Neural crest cell (in vitro differentiated cells): Measurements from ENCODE around the gene FAM234A. TPM values are rescaled to one million over a fixed set of nuclear protein-coding genes. Genes with fewer than 3 reads are reported as not detected.

Source experiments
- DNase-seq: peaks from one replicate; pipeline ENCODE4 v3.0.0; 2021; ENCODE audit warnings: low read depth, mixed read lengths, low spot score
- H3K27ac Mint-ChIP-seq: one replicate; pipeline ENCODE4 v1.8.0; 2021; ENCODE audit warnings: mild to moderate bottlenecking, mixed read lengths; ENCODE audit not compliant: unreplicated experiment
- H3K27me3 Mint-ChIP-seq: 2 replicates; pipeline ENCODE4 v1.8.0; 2021; ENCODE audit warnings: low read depth, mild to moderate bottlenecking, mixed read lengths
- H3K36me3 Mint-ChIP-seq: 2 replicates; pipeline ENCODE4 v1.8.0; 2021; ENCODE audit warnings: low read depth, mild to moderate bottlenecking, mixed read lengths
- H3K4me1 Mint-ChIP-seq: 2 replicates; pipeline ENCODE4 v1.8.0; 2021; ENCODE audit warnings: mixed read lengths
- H3K4me3 Mint-ChIP-seq: one replicate; pipeline ENCODE4 v1.8.0; 2021; ENCODE audit warnings: mild to moderate bottlenecking, mixed read lengths
- H3K9me3 Mint-ChIP-seq: 2 replicates; pipeline ENCODE4 v1.8.0; 2021; ENCODE audit warnings: mixed read lengths
- total RNA-seq: library from RNA; stranded (reverse); gene quantifications from 2 replicates; pipeline ENCODE4 v1.2.1, GENCODE V29; 2021
- TF ChIP-seq, protein P1 (sequence below): fragments of 200-600 bp; sonication (generic); conservative IDR thresholded peaks from 2 replicates; pipeline ENCODE4 v1.5.0; 2021; ENCODE audit warnings: antibody characterized with exemption, mild to moderate bottlenecking

The FAM234A gene
- total RNA-seq, 1 donor from 2014 or later: 97.8 TPM

GRCh38 chr16:311725-312124, 77.1 kb downstream of the FAM234A start:
- no peaks in the 10 kb centered on the region for H3K9me3 Mint-ChIP-seq
- H3K4me3 Mint-ChIP-seq: no peak overlapping the region
- H3K27ac Mint-ChIP-seq: no peak overlapping the region
- TF ChIP-seq, protein P1, sequence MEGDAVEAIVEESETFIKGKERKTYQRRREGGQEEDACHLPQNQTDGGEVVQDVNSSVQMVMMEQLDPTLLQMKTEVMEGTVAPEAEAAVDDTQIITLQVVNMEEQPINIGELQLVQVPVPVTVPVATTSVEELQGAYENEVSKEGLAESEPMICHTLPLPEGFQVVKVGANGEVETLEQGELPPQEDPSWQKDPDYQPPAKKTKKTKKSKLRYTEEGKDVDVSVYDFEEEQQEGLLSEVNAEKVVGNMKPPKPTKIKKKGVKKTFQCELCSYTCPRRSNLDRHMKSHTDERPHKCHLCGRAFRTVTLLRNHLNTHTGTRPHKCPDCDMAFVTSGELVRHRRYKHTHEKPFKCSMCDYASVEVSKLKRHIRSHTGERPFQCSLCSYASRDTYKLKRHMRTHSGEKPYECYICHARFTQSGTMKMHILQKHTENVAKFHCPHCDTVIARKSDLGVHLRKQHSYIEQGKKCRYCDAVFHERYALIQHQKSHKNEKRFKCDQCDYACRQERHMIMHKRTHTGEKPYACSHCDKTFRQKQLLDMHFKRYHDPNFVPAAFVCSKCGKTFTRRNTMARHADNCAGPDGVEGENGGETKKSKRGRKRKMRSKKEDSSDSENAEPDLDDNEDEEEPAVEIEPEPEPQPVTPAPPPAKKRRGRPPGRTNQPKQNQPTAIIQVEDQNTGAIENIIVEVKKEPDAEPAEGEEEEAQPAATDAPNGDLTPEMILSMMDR: no peak
- H3K4me1 Mint-ChIP-seq: peaks cover 5% of the 10 kb centered on the region
- no peak for DNase-seq
- H3K27me3 Mint-ChIP-seq: no peaks in the 10 kb centered on the region
- no peaks in the 10 kb centered on the region for H3K36me3 Mint-ChIP-seq

GRCh38 chr16:314351-314750, 79.7 kb downstream of the FAM234A start:
- Mint-ChIP-seq H3K9me3 (no peaks in the 10 kb centered on the region), H3K4me1 (peaks cover 22% of the 10 kb centered on the region), H3K4me3 (no peak overlapping the region), H3K27me3 (no peaks in the 10 kb centered on the region), H3K27ac (no peak overlapping the region), H3K36me3 (no peaks in the 10 kb centered on the region)
- TF ChIP-seq, protein P1: no peak
- no peak for DNase-seq

DNA sequence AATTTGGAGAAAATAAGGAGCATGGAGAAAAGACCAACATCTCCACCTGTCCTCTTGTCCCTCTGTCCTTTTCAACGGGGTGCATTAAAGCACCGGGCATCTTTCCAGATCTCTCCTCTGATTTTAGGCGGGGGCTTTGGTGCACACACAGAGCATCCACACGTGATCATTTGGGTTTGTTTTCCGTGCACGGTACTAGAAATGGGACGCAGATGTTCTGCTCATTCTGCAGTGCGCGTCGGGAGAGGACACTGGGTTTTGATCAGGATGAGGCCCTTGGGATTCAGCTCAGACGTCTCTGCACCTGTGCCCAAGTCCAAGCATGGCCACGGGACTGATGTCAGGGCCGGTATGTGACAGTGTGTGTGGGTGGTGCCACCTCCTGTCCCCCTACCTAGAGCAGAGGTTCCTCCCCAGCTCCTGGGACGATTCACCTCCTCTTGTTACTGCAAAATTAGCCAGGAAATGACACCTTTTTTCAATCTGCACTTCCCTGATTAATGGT, 80.2 kb downstream of the FAM234A start:
- no peak for DNase-seq
- Mint-ChIP-seq H3K27ac (no peak overlapping the region), H3K4me1 (peaks cover 22% of the 10 kb centered on the region), H3K9me3 (no peaks in the 10 kb centered on the region), H3K27me3 (no peaks in the 10 kb centered on the region), H3K4me3 (no peak overlapping the region), H3K36me3 (no peaks in the 10 kb centered on the region)
- TF ChIP-seq, protein P1: no peak

Other genes with a start within 250 kb of the FAM234A start
- gene POLR3K, start 181.2 kb upstream of the FAM234A start, total RNA-seq: 35.8 and 36.7 TPM in 2 replicates
- gene SNRNP25, start 181.0 kb upstream of the FAM234A start, total RNA-seq: 79.1 and 85.6 TPM in 2 replicates
- gene RHBDF1, start 162.2 kb upstream of the FAM234A start, total RNA-seq: 46.5 TPM in 2 replicates
- 47.7 and 50.0 TPM in 2 replicates for gene MPG, start 156.6 kb upstream of the FAM234A start, total RNA-seq
- 41.5 and 45.4 TPM in 2 replicates for gene NPRL3, start 96.1 kb upstream of the FAM234A start, total RNA-seq
- not detected in 2 replicates for gene HBZ, start 82.2 kb upstream of the FAM234A start, total RNA-seq
- gene HBM, start 68.8 kb upstream of the FAM234A start, total RNA-seq: not detected in 2 replicates
- not detected in 2 replicates for gene HBA2, start 61.9 kb upstream of the FAM234A start, total RNA-seq
- not detected in 2 replicates for gene HBA1, start 58.1 kb upstream of the FAM234A start, total RNA-seq
- gene HBQ1, start 54.4 kb upstream of the FAM234A start, total RNA-seq: 1.8 and 2.9 TPM in 2 replicates
- 177 and 192 TPM in 2 replicates for gene LUC7L, start 5.4 kb upstream of the FAM234A start, total RNA-seq
- 1.9 and 2.8 TPM in 2 replicates for gene RGS11, start 41.1 kb downstream of the FAM234A start, total RNA-seq
- gene ARHGDIG, start 45.8 kb downstream of the FAM234A start, total RNA-seq: 2.0 and 3.0 TPM in 2 replicates
- gene PDIA2, start 48.3 kb downstream of the FAM234A start, total RNA-seq: 1.4 and 2.1 TPM in 2 replicates
- 36.4 and 38.2 TPM in 2 replicates for gene AXIN1, start 117.9 kb downstream of the FAM234A start, total RNA-seq
- gene MRPL28, start 135.7 kb downstream of the FAM234A start, total RNA-seq: 80.4 and 84.6 TPM in 2 replicates
- 56.4 and 62.0 TPM in 2 replicates for gene PGAP6, start 147.2 kb downstream of the FAM234A start, total RNA-seq
- gene NME4, start 162.4 kb downstream of the FAM234A start, total RNA-seq: 233 and 254 TPM in 2 replicates
- gene DECR2, start 167.1 kb downstream of the FAM234A start, total RNA-seq: 22.4 and 25.7 TPM in 2 replicates
- 70.5 and 72.2 TPM in 2 replicates for gene RAB11FIP3, start 190.8 kb downstream of the FAM234A start, total RNA-seq